Liver (tissue), 3 donors: ENCODE measurements around the gene DNAJB6.

Experiments
- ATF3 ChIP-seq: IDR thresholded peaks from 2 replicates; pipeline ENCODE4 v1.6.1; 2016; ENCODE audit warnings: antibody characterized with exemption
- CTCF ChIP-seq: fragments of 150-350 bp; IDR thresholded peaks from 2 replicates; pipeline ENCODE4 v1.5.1; 2017; ENCODE audit warnings: improper control_type of control experiment, low read depth, low read length; ENCODE audit not compliant: missing input control
- FOXA1 ChIP-seq: IDR thresholded peaks from 2 replicates; pipeline ENCODE4 v1.6.1; 2016; ENCODE audit warnings: antibody characterized with exemption
- FOXA2 ChIP-seq: IDR thresholded peaks from 2 replicates; pipeline ENCODE4 v1.6.1; 2016; ENCODE audit warnings: antibody characterized with exemption
- GABPA ChIP-seq, 2 donors: IDR thresholded peaks in 1 of 2; conservative IDR thresholded peaks in 1 of 2; 2 replicates each; pipeline ENCODE4 v1.6.1; 2016; ENCODE audit warnings: antibody characterized with exemption in 2 of 2, mild to moderate bottlenecking in 1 of 2, moderate library complexity in 1 of 2
- HNF4G ChIP-seq: IDR thresholded peaks from 2 replicates; pipeline ENCODE4 v1.6.1; 2016; ENCODE audit warnings: antibody characterized with exemption
- JUND ChIP-seq, 2 donors: IDR thresholded peaks; 2 replicates each; pipeline ENCODE4 v1.6.1; 2016; ENCODE audit warnings: antibody characterized with exemption in 2 of 2
- MAX ChIP-seq: IDR thresholded peaks from 2 replicates; pipeline ENCODE4 v1.6.1; 2016; ENCODE audit warnings: antibody characterized with exemption
- RAD21 ChIP-seq, 2 donors: IDR thresholded peaks; 2 replicates each; pipeline ENCODE4 v1.6.1; 2016; ENCODE audit warnings: antibody characterized with exemption in 2 of 2, mild to moderate bottlenecking in 2 of 2
- REST ChIP-seq: IDR thresholded peaks from 2 replicates; pipeline ENCODE4 v1.6.1; 2016; ENCODE audit warnings: antibody characterized with exemption, mild to moderate bottlenecking
- SP1 ChIP-seq: IDR thresholded peaks from 2 replicates; pipeline ENCODE4 v1.6.1; 2018; ENCODE audit warnings: antibody characterized with exemption, mild to moderate bottlenecking
- TAF1 ChIP-seq: conservative IDR thresholded peaks from 2 replicates; pipeline ENCODE4 v1.6.1; 2016; ENCODE audit warnings: antibody characterized with exemption, mild to moderate bottlenecking
- YY1 ChIP-seq: IDR thresholded peaks from 2 replicates; pipeline ENCODE4 v1.6.1; 2016; ENCODE audit warnings: antibody characterized with exemption, mild to moderate bottlenecking
- ZBTB33 ChIP-seq: IDR thresholded peaks from 2 replicates; pipeline ENCODE4 v1.6.1; 2016; ENCODE audit warnings: antibody characterized with exemption
- donor health status: healthy.
- donor health status: healthy.

- TF ChIP-seq CTCF (no peak), RAD21 (IDR thresholded peaks at IDR 0.05) (no peak), MAX (no peak), REST (no peak), JUND (IDR thresholded peaks at IDR 0.05) (no peak), YY1 (no peak), HNF4G (no peak), ATF3 (no peak), FOXA1 (no peak), ZBTB33 (no peak), SP1 (no peak), TAF1 (no peak), GABPA (IDR thresholded peaks at IDR 0.05 in 1 of 2, conservative IDR thresholded peaks at IDR 0.05 in 1 of 2) (no peak), FOXA2 (no peak)
Observed at GRCh38 chr7:157372300-157373232, 35.8 kb downstream of the DNAJB6 start.
